ENCODE measurements around the gene HLA-DOA.

DNA sequence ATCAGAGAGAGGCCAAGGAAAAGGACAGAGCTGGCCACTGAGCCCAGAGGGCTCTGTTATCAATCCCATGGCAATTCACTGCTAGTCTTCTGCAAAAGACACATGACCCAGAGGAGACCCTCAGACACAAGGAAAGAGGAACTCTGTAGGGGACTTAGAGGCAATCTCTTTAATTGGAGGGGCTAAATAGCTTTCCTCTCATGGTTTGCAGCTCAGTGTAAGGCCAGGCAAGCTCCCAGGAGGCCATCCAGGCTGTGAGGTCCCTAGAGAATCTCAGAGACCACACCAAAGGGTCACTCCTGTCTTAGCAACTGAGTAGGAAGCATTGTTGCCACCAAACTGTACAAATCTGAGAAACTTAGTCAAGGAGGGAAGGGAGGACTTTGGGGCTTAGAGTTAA, 10.0 kb upstream of the HLA-DOA start:
- TF ChIP-seq, protein P1, sequence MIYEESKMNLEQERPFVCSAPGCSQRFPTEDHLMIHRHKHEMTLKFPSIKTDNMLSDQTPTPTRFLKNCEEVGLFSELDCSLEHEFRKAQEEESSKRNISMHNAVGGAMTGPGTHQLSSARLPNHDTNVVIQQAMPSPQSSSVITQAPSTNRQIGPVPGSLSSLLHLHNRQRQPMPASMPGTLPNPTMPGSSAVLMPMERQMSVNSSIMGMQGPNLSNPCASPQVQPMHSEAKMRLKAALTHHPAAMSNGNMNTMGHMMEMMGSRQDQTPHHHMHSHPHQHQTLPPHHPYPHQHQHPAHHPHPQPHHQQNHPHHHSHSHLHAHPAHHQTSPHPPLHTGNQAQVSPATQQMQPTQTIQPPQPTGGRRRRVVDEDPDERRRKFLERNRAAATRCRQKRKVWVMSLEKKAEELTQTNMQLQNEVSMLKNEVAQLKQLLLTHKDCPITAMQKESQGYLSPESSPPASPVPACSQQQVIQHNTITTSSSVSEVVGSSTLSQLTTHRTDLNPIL (CRISPR knock-in tag; IDR thresholded peaks at IDR 0.05; ENCODE audit: low read depth): no peak
- TF ChIP-seq TOX (CRISPR knock-in tag; IDR thresholded peaks at IDR 0.05; ENCODE audit: borderline replicate concordance) (no peak), SNAI2 (CRISPR knock-in tag; IDR thresholded peaks at IDR 0.05) (no peak), OSR1 (CRISPR knock-in tag; IDR thresholded peaks at IDR 0.05) (no peak), ZNF70 (CRISPR knock-in tag; IDR thresholded peaks at IDR 0.05) (no peak), RARB (CRISPR knock-in tag; IDR thresholded peaks at IDR 0.05) (no peak), TCF4 (CRISPR knock-in tag; IDR thresholded peaks at IDR 0.05; ENCODE audit: borderline replicate concordance) (no peak)
- TF ChIP-seq, protein P2, sequence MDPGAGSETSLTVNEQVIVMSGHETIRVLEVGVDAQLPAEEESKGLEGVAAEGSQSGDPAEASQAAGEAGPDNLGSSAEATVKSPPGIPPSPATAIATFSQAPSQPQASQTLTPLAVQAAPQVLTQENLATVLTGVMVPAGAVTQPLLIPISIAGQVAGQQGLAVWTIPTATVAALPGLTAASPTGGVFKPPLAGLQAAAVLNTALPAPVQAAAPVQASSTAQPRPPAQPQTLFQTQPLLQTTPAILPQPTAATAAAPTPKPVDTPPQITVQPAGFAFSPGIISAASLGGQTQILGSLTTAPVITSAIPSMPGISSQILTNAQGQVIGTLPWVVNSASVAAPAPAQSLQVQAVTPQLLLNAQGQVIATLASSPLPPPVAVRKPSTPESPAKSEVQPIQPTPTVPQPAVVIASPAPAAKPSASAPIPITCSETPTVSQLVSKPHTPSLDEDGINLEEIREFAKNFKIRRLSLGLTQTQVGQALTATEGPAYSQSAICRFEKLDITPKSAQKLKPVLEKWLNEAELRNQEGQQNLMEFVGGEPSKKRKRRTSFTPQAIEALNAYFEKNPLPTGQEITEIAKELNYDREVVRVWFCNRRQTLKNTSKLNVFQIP (CRISPR knock-in tag; IDR thresholded peaks at IDR 0.05; ENCODE audit: borderline replicate concordance, low read depth): no peak
- TF ChIP-seq, protein P3, sequence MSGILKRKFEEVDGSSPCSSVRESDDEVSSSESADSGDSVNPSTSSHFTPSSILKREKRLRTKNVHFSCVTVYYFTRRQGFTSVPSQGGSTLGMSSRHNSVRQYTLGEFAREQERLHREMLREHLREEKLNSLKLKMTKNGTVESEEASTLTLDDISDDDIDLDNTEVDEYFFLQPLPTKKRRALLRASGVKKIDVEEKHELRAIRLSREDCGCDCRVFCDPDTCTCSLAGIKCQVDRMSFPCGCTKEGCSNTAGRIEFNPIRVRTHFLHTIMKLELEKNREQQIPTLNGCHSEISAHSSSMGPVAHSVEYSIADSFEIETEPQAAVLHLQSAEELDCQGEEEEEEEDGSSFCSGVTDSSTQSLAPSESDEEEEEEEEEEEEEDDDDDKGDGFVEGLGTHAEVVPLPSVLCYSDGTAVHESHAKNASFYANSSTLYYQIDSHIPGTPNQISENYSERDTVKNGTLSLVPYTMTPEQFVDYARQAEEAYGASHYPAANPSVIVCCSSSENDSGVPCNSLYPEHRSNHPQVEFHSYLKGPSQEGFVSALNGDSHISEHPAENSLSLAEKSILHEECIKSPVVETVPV (CRISPR knock-in tag; IDR thresholded peaks at IDR 0.05): no peak

Data from SK-N-SH treated with all-trans-retinoic acid at 6 μM for 48 hours (cell line).